Neuronal stem cell (in vitro differentiated cells): Measurements from ENCODE around the gene ANKRD13D.

Experiments
- DNase-seq: peaks from one replicate; pipeline ENCODE4 v3.0.0-alpha.2; 2013; ENCODE audit warnings: low spot score
- H2AFZ ChIP-seq: one replicate; pipeline ENCODE4 v1.6.1; 2013; ENCODE audit warnings: mild to moderate bottlenecking, low read length, inconsistent platforms
- H2AK5ac ChIP-seq: 2 replicates; pipeline ENCODE4 v1.6.1; 2013; ENCODE audit warnings: low read depth, mild to moderate bottlenecking, inconsistent platforms, low read length, moderate library complexity, mixed read lengths
- H2BK120ac ChIP-seq: 2 replicates; pipeline ENCODE4 v1.6.1; 2013; ENCODE audit warnings: low read depth, mild to moderate bottlenecking, inconsistent platforms, low read length, moderate library complexity, mixed read lengths
- H2BK12ac ChIP-seq: one replicate; pipeline ENCODE4 v1.6.1; 2013; ENCODE audit warnings: low read length, inconsistent platforms
- H2BK15ac ChIP-seq: 2 replicates; pipeline ENCODE4 v1.6.1; 2013; ENCODE audit warnings: mild to moderate bottlenecking, low read length, inconsistent platforms, mixed read lengths
- H2BK5ac ChIP-seq: one replicate; pipeline ENCODE4 v1.6.1; 2013; ENCODE audit warnings: inconsistent platforms, mild to moderate bottlenecking, low read length, moderate library complexity
- H3K14ac ChIP-seq: one replicate; pipeline ENCODE4 v1.6.1; 2013; ENCODE audit warnings: low read length, inconsistent platforms
- H3K18ac ChIP-seq: 2 replicates; pipeline ENCODE4 v1.6.1; 2013; ENCODE audit warnings: low read length, inconsistent platforms
- H3K23ac ChIP-seq: 2 replicates; pipeline ENCODE4 v1.6.1; 2013; ENCODE audit warnings: low read depth, mild to moderate bottlenecking, mixed read lengths, low read length, inconsistent platforms; ENCODE audit not compliant: poor library complexity
- H3K27ac ChIP-seq: replicated peaks from 3 replicates; pipeline ENCODE4 v1.5.1; 2013; ENCODE audit warnings: low read length, inconsistent platforms
- H3K27me3 ChIP-seq, 3 experiments: 2 replicates each; pipeline ENCODE4 v1.6.1; 2013; ENCODE audit warnings: low read length in 3 of 3, mild to moderate bottlenecking in 2 of 3, inconsistent platforms in 1 of 3, low read depth in 1 of 3, mixed read lengths in 1 of 3, moderate library complexity in 1 of 3; ENCODE audit not compliant: control insufficient read depth in 3 of 3, insufficient read depth in 3 of 3
- H3K36me3 ChIP-seq, 2 donors: replicated peaks in 1 of 2; 2 replicates each; pipeline ENCODE4 v1.6.1; 2013; ENCODE audit warnings: low read length in 2 of 2; ENCODE audit not compliant: control insufficient read depth in 2 of 2, insufficient read depth in 2 of 2
- H3K4ac ChIP-seq: 2 replicates; pipeline ENCODE4 v1.6.1; 2013; ENCODE audit warnings: inconsistent platforms, mild to moderate bottlenecking, low read length, moderate library complexity
- H3K4me1 ChIP-seq, 2 donors: 1 replicate in 1 of 2; 2 replicates in 1 of 2; pipeline ENCODE4 v1.6.1; 2013; ENCODE audit warnings: low read length in 2 of 2, low read depth in 1 of 2; ENCODE audit not compliant: control insufficient read depth in 2 of 2, insufficient read depth in 1 of 2
- H3K4me2 ChIP-seq: one replicate; pipeline ENCODE4 v1.6.1; 2013; ENCODE audit warnings: mild to moderate bottlenecking, low read length, inconsistent platforms; ENCODE audit not compliant: insufficient read depth, poor library complexity, severe bottlenecking
- H3K4me3 ChIP-seq, 2 donors: 2 replicates each; pipeline ENCODE4 v1.5.1; 2013; ENCODE audit warnings: low read length in 2 of 2, mild to moderate bottlenecking in 2 of 2, inconsistent platforms in 1 of 2, moderate library complexity in 1 of 2
- H3K79me1 ChIP-seq: one replicate; pipeline ENCODE4 v1.6.1; 2013; ENCODE audit warnings: low read depth, mild to moderate bottlenecking, inconsistent platforms, low read length, moderate library complexity
- H3K9ac ChIP-seq: one replicate; pipeline ENCODE4 v1.6.1; 2013; ENCODE audit warnings: mild to moderate bottlenecking, low read depth, low read length, inconsistent platforms; ENCODE audit not compliant: poor library complexity
- H3K9me3 ChIP-seq, 2 donors: replicated peaks in 1 of 2; 2 replicates each; pipeline versions ENCODE3 to v1.6.1; 2013; ENCODE audit warnings: low read length in 2 of 2, mild to moderate bottlenecking in 2 of 2, inconsistent platforms in 1 of 2, low read depth in 1 of 2, mixed read lengths in 1 of 2, moderate library complexity in 1 of 2; ENCODE audit not compliant: control insufficient read depth in 2 of 2, insufficient read depth in 1 of 2
- H4K8ac ChIP-seq: one replicate; pipeline ENCODE4 v1.6.1; 2013; ENCODE audit warnings: low read depth, mild to moderate bottlenecking, inconsistent platforms, low read length, moderate library complexity
- H4K91ac ChIP-seq: one replicate; pipeline ENCODE4 v1.6.1; 2013; ENCODE audit warnings: low read length, low read depth, mild to moderate bottlenecking, inconsistent platforms; ENCODE audit not compliant: poor library complexity
- WGBS, 2 donors: extraction: QIAGEN DNeasy Blood & Tissue Kit; methylation state at CpG; one replicate each; pipeline ENCODE4 v1.1.7; 2013; ENCODE audit warnings: missing lambda C conversion rate in 2 of 2, mixed read lengths in 1 of 2; ENCODE audit not compliant: insufficient read length in 2 of 2, insufficient replicate concordance in 1 of 2; ENCODE audit errors: extremely low coverage in 2 of 2; 5-methylcytosine and 5-hydroxymethylcytosine counted together

Gene ANKRD13D

GRCh38 chr11:67279589-67280340 is 9.3 kb upstream of the ANKRD13D start:
- Histone ChIP-seq H3K14ac (no peak overlapping the region), H2AK5ac (peak overlapping the region; percentile 70), H4K91ac (no peak overlapping the region), H3K27me3 (no peaks in the 10 kb centered on the region), H2BK12ac (no peak overlapping the region), H2BK15ac (no peak overlapping the region), H3K79me1 (peaks cover 18% of the 10 kb centered on the region), H3K9ac (no peak overlapping the region), H3K36me3 (peaks cover 46 to 70% of the 10 kb centered on the region in 2 donors), H3K27ac (no peak overlapping the region), H4K8ac (no peak overlapping the region), H3K4ac (no peak overlapping the region), H2AFZ (no peak overlapping the region), H3K4me2 (no peak overlapping the region), H3K4me3 (no peak overlapping the region), H3K18ac (no peak overlapping the region), H3K23ac (peak overlapping the region; percentile 55), H2BK120ac (no peak overlapping the region), H3K9me3 (no peaks in the 10 kb centered on the region), H2BK5ac (no peak overlapping the region), H3K4me1 (peaks cover 6 to 11% of the 10 kb centered on the region in 2 donors)
- WGBS, 2 donors, result no CpG with 5 or more reads among the region's 17 CpGs
- no peak for DNase-seq

- H3K4me3 ChIP-seq, result peak overlapping the region in 1 of 2 donors; percentile 29
- DNase-seq, result no peak
- H3K14ac ChIP-seq, result peak overlapping the region; percentile 21
- peaks cover 18% of the 10 kb centered on the region for H3K79me1 ChIP-seq
- H3K4me1 ChIP-seq, result peaks cover 4 to 11% of the 10 kb centered on the region in 2 donors
- peaks cover 50 to 72% of the 10 kb centered on the region in 2 donors for H3K36me3 ChIP-seq
- H2BK5ac ChIP-seq, result no peak overlapping the region
- no peak overlapping the region for H4K8ac ChIP-seq
- no peak overlapping the region for H2AK5ac ChIP-seq
- H2AFZ ChIP-seq, result no peak overlapping the region
- H3K9me3 ChIP-seq, result no peaks in the 10 kb centered on the region
- H2BK15ac ChIP-seq, result no peak overlapping the region
- no peak overlapping the region for H3K9ac ChIP-seq
- no peaks in the 10 kb centered on the region for H3K27me3 ChIP-seq
- H3K23ac ChIP-seq, result peak overlapping the region; percentile 17
- H2BK12ac ChIP-seq, result no peak overlapping the region
- H3K4ac ChIP-seq, result no peak overlapping the region
- no peak overlapping the region for H4K91ac ChIP-seq
- no CpG with 5 or more reads among the region's 13 CpGs for WGBS, 2 donors
- H3K4me2 ChIP-seq, result no peak overlapping the region
- H3K27ac ChIP-seq, result no peak overlapping the region
- no peak overlapping the region for H3K18ac ChIP-seq
- no peak overlapping the region for H2BK120ac ChIP-seq
Measured at GRCh38 chr11:67280341-67280787, 8.7 kb upstream of the ANKRD13D start.

- H2BK5ac ChIP-seq, result no peak overlapping the region
- no peak for DNase-seq
Measured at GRCh38 chr11:67280788-67281551, 8.1 kb upstream of the ANKRD13D start.

GRCh38 chr11:67281552-67282150 is 7.5 kb upstream of the ANKRD13D start:
- Histone ChIP-seq H3K79me1 (peaks cover 14% of the 10 kb centered on the region), H3K4ac (no peak overlapping the region), H2BK12ac (no peak overlapping the region), H3K36me3 (peaks cover 57 to 81% of the 10 kb centered on the region in 2 donors), H3K9me3 (no peaks in the 10 kb centered on the region), H4K8ac (no peak overlapping the region), H3K18ac (no peak overlapping the region), H2BK5ac (no peak overlapping the region), H3K27ac (no peak overlapping the region), H3K4me3 (no peak overlapping the region), H3K4me2 (no peak overlapping the region), H3K23ac (peak overlapping the region; percentile 55), H3K14ac (no peak overlapping the region), H3K27me3 (no peaks in the 10 kb centered on the region), H3K4me1 (peaks cover 4 to 10% of the 10 kb centered on the region in 2 donors), H2AK5ac (no peak overlapping the region), H3K9ac (peak overlapping the region; percentile 30), H2BK120ac (no peak overlapping the region), H2AFZ (no peak overlapping the region), H4K91ac (no peak overlapping the region), H2BK15ac (no peak overlapping the region)
- DNase-seq, result no peak
- WGBS, 2 donors, result no CpG with 5 or more reads among the region's 27 CpGs

More at GRCh38 chr11:67280788-67281551, 8.1 kb upstream of the ANKRD13D start:
- H3K27me3 ChIP-seq, result no peaks in the 10 kb centered on the region
- H2AK5ac ChIP-seq, result no peak overlapping the region
- H3K23ac ChIP-seq, result peak overlapping the region; percentile 17
- H3K36me3 ChIP-seq, result peaks cover 55 to 74% of the 10 kb centered on the region in 2 donors
- H3K9ac ChIP-seq, result no peak overlapping the region
- H2AFZ ChIP-seq, result no peak overlapping the region
- no peak overlapping the region for H3K14ac ChIP-seq
- no CpG with 5 or more reads among the region's 31 CpGs for WGBS, 2 donors
- H4K8ac ChIP-seq, result no peak overlapping the region
- no peak overlapping the region for H4K91ac ChIP-seq
- H3K4ac ChIP-seq, result no peak overlapping the region
- H3K4me3 ChIP-seq, result peak overlapping the region in 1 of 2 donors; percentile 29
- H3K4me2 ChIP-seq, result no peak overlapping the region
- no peak overlapping the region for H2BK15ac ChIP-seq
- H3K9me3 ChIP-seq, result no peaks in the 10 kb centered on the region
- no peak overlapping the region for H2BK12ac ChIP-seq
- no peak overlapping the region for H3K18ac ChIP-seq
- peaks cover 4 to 11% of the 10 kb centered on the region in 2 donors for H3K4me1 ChIP-seq
- H2BK120ac ChIP-seq, result no peak overlapping the region
- peaks cover 15% of the 10 kb centered on the region for H3K79me1 ChIP-seq
- no peak overlapping the region for H3K27ac ChIP-seq
